SK-N-SH (cell line): ENCODE results near the gene HUNK. TPM values are rescaled to one million over a fixed set of nuclear protein-coding genes. Genes with fewer than 3 reads are reported as not detected.

Source experiments
- CTCF ChIA-PET: fragments of 300-600, 350-600 bp; formaldehyde crosslinking; extraction: SDS; loops from one replicate; lab custom pipeline; 2021; lab: Yijun Ruan, JAX
- POLR2A ChIA-PET: fragments of 350-600 bp; sonication (Branson Sonifier 250); formaldehyde crosslinking; extraction: SDS; loops from one replicate; lab custom pipeline; 2020; ENCODE audit warnings: antibody characterized with exemption, inconsistent platforms; lab: Yijun Ruan, JAX
- DNase-seq: peaks from one replicate; pipeline ENCODE4 v3.0.0; 2012
- H2AFZ ChIP-seq: fragments of 200-600 bp; sonication (generic); 2 replicates; pipeline ENCODE4 v1.8.1; 2016; ENCODE audit warnings: antibody characterized with exemption, mild to moderate bottlenecking, low read depth
- H3F3A ChIP-seq: fragments of 200-600 bp; sonication (generic); replicated peaks from 2 replicates; pipeline ENCODE3; 2016; ENCODE audit warnings: antibody characterized with exemption, mild to moderate bottlenecking; ENCODE audit not compliant: insufficient read depth
- H3K27ac ChIP-seq, 2 experiments: fragments of 200-500 bp in 1 of 2; fragments of 200-600 bp in 1 of 2; sonication (Bioruptor generic) in 1 of 2; sonication (generic), shearing (Covaris generic) in 1 of 2; 2 replicates each; pipeline versions ENCODE4 v1.5.1 to v1.6.1; 2014 to 2016; ENCODE audit warnings: low read depth in 2 of 2, inconsistent platforms in 1 of 2, low read length in 1 of 2, mild to moderate bottlenecking in 1 of 2, mixed read lengths in 1 of 2
- H3K27me3 ChIP-seq: fragments of 200-600 bp; sonication (generic), shearing (Covaris generic); 2 replicates; pipeline ENCODE4 v1.6.1; 2016; ENCODE audit warnings: mixed run types; ENCODE audit not compliant: insufficient read depth
- H3K36me3 ChIP-seq, 2 experiments: fragments of 200-500 bp in 1 of 2; fragments of 200-600 bp in 1 of 2; sonication (Bioruptor generic) in 1 of 2; sonication (generic) in 1 of 2; replicated peaks in 1 of 2; 2 replicates each; pipeline versions ENCODE3 to v1.5.1; 2014 to 2016; ENCODE audit warnings: low read length in 1 of 2, mild to moderate bottlenecking in 1 of 2; ENCODE audit not compliant: insufficient read depth in 2 of 2, control insufficient read depth in 1 of 2
- H3K4me1 ChIP-seq, 2 experiments: fragments of 200-500 bp in 1 of 2; fragments of 200-600 bp in 1 of 2; sonication (Bioruptor generic) in 1 of 2; sonication (generic), shearing (Covaris generic) in 1 of 2; 2 replicates each; pipeline versions ENCODE4 v1.5.1 to v1.6.1; 2014 to 2016; ENCODE audit warnings: low read depth in 1 of 2, low read length in 1 of 2, mixed run types in 1 of 2; ENCODE audit not compliant: insufficient read depth in 2 of 2, control insufficient read depth in 1 of 2
- H3K4me2 ChIP-seq: fragments of 200-600 bp; sonication (generic), shearing (Covaris generic); 2 replicates; pipeline ENCODE4 v1.6.1; 2017; ENCODE audit warnings: mixed run types
- H3K4me3 ChIP-seq, 2 experiments: fragments of 200-500 bp in 1 of 2; fragments of 200-600 bp in 1 of 2; sonication (Bioruptor generic) in 1 of 2; sonication (generic), shearing (Covaris generic) in 1 of 2; 2 replicates each; pipeline versions ENCODE4 v1.5.1 to v1.8.1; 2014 to 2016; ENCODE audit warnings: low read depth in 2 of 2, inconsistent platforms in 1 of 2, low read length in 1 of 2, mild to moderate bottlenecking in 1 of 2, mixed read lengths in 1 of 2, moderate library complexity in 1 of 2
- H3K79me2 ChIP-seq: fragments of 200-600 bp; sonication (generic); 2 replicates; pipeline ENCODE4 v1.8.1; 2017; ENCODE audit warnings: mild to moderate bottlenecking; ENCODE audit not compliant: insufficient read depth
- H3K9ac ChIP-seq: fragments of 200-600 bp; sonication (generic); 2 replicates; pipeline ENCODE4 v1.6.1; 2017; ENCODE audit warnings: mixed run types
- H3K9me2 ChIP-seq: fragments of 200-600 bp; sonication (generic); 2 replicates; pipeline ENCODE4 v1.6.1; 2017; ENCODE audit warnings: mixed run types
- H3K9me3 ChIP-seq: fragments of 200-600 bp; sonication (generic); 2 replicates; pipeline ENCODE4 v1.6.1; 2017; ENCODE audit warnings: mixed run types, mild to moderate bottlenecking, moderate library complexity
- H4K20me1 ChIP-seq: fragments of 200-600 bp; sonication (generic); 2 replicates; pipeline ENCODE4 v1.6.1; 2017; ENCODE audit warnings: mild to moderate bottlenecking, mixed run types; ENCODE audit not compliant: insufficient read depth
- EP300 ChIP-seq, 2 experiments: IDR thresholded peaks; 2 replicates each; pipeline versions ENCODE4 v1.4.0 to v1.6.1; 2012; ENCODE audit warnings: borderline replicate concordance in 1 of 2, low read depth in 1 of 2, low read length in 1 of 2
- EZH2phosphoT487 ChIP-seq: fragments of 200-600 bp; sonication (generic); IDR thresholded peaks from 2 replicates; pipeline ENCODE4 v1.6.1; 2017; ENCODE audit warnings: low read depth, mixed run types, mild to moderate bottlenecking, antibody characterized with exemption, moderate library complexity, borderline replicate concordance
- FOSL2 ChIP-seq: IDR thresholded peaks from 2 replicates; pipeline ENCODE4 v1.4.0; 2012; ENCODE audit warnings: low read depth, mild to moderate bottlenecking, moderate library complexity, borderline replicate concordance
- FOXJ3 ChIP-seq: sonication (generic); formaldehyde crosslinking; IDR thresholded peaks from 2 replicates; pipeline ENCODE4 v1.5.1; 2020; ENCODE audit warnings: mild to moderate bottlenecking, missing genetic modification reagents
- FOXM1 ChIP-seq: IDR thresholded peaks from 2 replicates; pipeline ENCODE4 v1.4.0; 2012; ENCODE audit warnings: low read depth, mild to moderate bottlenecking
- GATA2 ChIP-seq: sonication (generic); formaldehyde crosslinking; IDR thresholded peaks from 2 replicates; pipeline ENCODE4 v1.5.0; 2020; ENCODE audit warnings: mild to moderate bottlenecking, missing genetic modification reagents
- IRF3 ChIP-seq: fragments of 150-350 bp; IDR thresholded peaks from 2 replicates; pipeline ENCODE4 v1.6.1; 2016; ENCODE audit warnings: mild to moderate bottlenecking, low read depth, low read length
- MAX ChIP-seq: IDR thresholded peaks from 2 replicates; pipeline ENCODE4 v1.4.0; 2012; ENCODE audit warnings: low read depth
- MXI1 ChIP-seq: IDR thresholded peaks from 2 replicates; pipeline ENCODE4 v1.6.1; 2012; ENCODE audit warnings: mild to moderate bottlenecking, low read depth, low read length, improper control_type of control experiment
- NFIC ChIP-seq: IDR thresholded peaks from 2 replicates; pipeline ENCODE4 v1.4.0; 2012; ENCODE audit warnings: borderline replicate concordance
- RAD21 ChIP-seq: IDR thresholded peaks from 2 replicates; pipeline ENCODE4 v1.6.1; 2012; ENCODE audit warnings: mild to moderate bottlenecking, low read length
- RCOR1 ChIP-seq: fragments of 150-350 bp; IDR thresholded peaks from 2 replicates; pipeline ENCODE4 v1.6.1; 2017; ENCODE audit warnings: antibody characterized with exemption, low read length
- REST ChIP-seq: IDR thresholded peaks from 2 replicates; pipeline ENCODE4 v1.6.1; 2012; ENCODE audit warnings: mild to moderate bottlenecking, low read depth, low read length, moderate library complexity
- RFX5 ChIP-seq: IDR thresholded peaks from 2 replicates; pipeline ENCODE4 v1.6.1; 2012; ENCODE audit warnings: mild to moderate bottlenecking, improper control_type of control experiment, low read length
- RXRA ChIP-seq: IDR thresholded peaks from 2 replicates; pipeline ENCODE4 v1.4.0; 2012; ENCODE audit warnings: low read depth, mild to moderate bottlenecking, borderline replicate concordance
- TAF1 ChIP-seq: IDR thresholded peaks from 2 replicates; pipeline ENCODE4 v1.6.1; 2012; ENCODE audit warnings: low read depth, mild to moderate bottlenecking, low read length, moderate library complexity, borderline replicate concordance
- TCF12 ChIP-seq: IDR thresholded peaks from 2 replicates; pipeline ENCODE4 v1.4.0; 2012
- TEAD4 ChIP-seq: IDR thresholded peaks from 2 replicates; pipeline ENCODE4 v1.4.0; 2012; ENCODE audit warnings: mild to moderate bottlenecking, borderline replicate concordance; ENCODE audit not compliant: insufficient read depth
- USF1 ChIP-seq: IDR thresholded peaks from 2 replicates; pipeline ENCODE4 v1.4.0; 2012; ENCODE audit warnings: low read depth, borderline replicate concordance
- YY1 ChIP-seq: IDR thresholded peaks from 2 replicates; pipeline ENCODE4 v1.4.0; 2012; ENCODE audit warnings: low read depth, mild to moderate bottlenecking
- ZBTB33 ChIP-seq: IDR thresholded peaks from 2 replicates; pipeline ENCODE4 v1.4.0; 2012; ENCODE audit warnings: low read depth, borderline replicate concordance
- WGBS: methylation state at CpG from one replicate; pipeline ENCODE4 v1.1.6; 2017; ENCODE audit warnings: low lambda C conversion rate; 5-methylcytosine and 5-hydroxymethylcytosine counted together
- polyA plus RNA-seq, 3 experiments: library from polyadenylated mRNA; depleted of rRNA; stranded (reverse); fragments of >200 nt; gene quantifications; 2 replicates each; pipeline ENCODE4 v1.2.3, GENCODE V29; 2012

Gene HUNK
- polyA plus RNA-seq, 1 of the 3 experiments (the other 2 are of a cell fraction) = 0.31 TPM

GRCh38 chr21:31967334-31967733, 94.5 kb downstream of the HUNK start (continued):
- no peak for TF ChIP-seq REST
- no peak for TF ChIP-seq IRF3
- TF ChIP-seq EP300 (IDR thresholded peaks at IDR 0.05; ENCODE audit: borderline replicate concordance in 1 of 2, low read depth in 1 of 2, low read length in 1 of 2) = no peak
- TF ChIP-seq RAD21 = no peak
- no peak for TF ChIP-seq YY1

GRCh38 chr21:31972622-31973021, 99.8 kb downstream of the HUNK start:
- Histone ChIP-seq H3K9ac (no peak overlapping the region), H3K27me3 (no peaks in the 10 kb centered on the region), H3K36me3 (no peaks in the 10 kb centered on the region), H3K4me2 (no peak overlapping the region), H2AFZ (no peak overlapping the region), H4K20me1 (no peaks in the 10 kb centered on the region), H3K4me1 (no peaks in the 10 kb centered on the region), H3K27ac (no peak overlapping the region), H3K4me3 (no peak overlapping the region), H3F3A (no peaks in the 10 kb centered on the region), H3K9me3 (no peaks in the 10 kb centered on the region), H3K79me2 (no peaks in the 10 kb centered on the region), H3K9me2 (no peaks in the 10 kb centered on the region)
- 83% methylated on average over 7 of the region's 7 CpGs for WGBS
- no peak for TF ChIP-seq RXRA
- TF ChIP-seq FOSL2 = no peak
- no peak for TF ChIP-seq TAF1
- TF ChIP-seq MAX = no peak
- TF ChIP-seq TCF12 = no peak
- no peak for TF ChIP-seq USF1
- TF ChIP-seq ZBTB33 = no peak
- no peak for TF ChIP-seq FOXM1
- no peak for TF ChIP-seq MXI1
- no peak for TF ChIP-seq RCOR1
- TF ChIP-seq NFIC = no peak
- TF ChIP-seq YY1 = no peak
- TF ChIP-seq TEAD4 = no peak
- no peak for TF ChIP-seq EZH2phosphoT487
- TF ChIP-seq GATA2 (CRISPR knock-in tag) = no peak
- TF ChIP-seq RFX5 = no peak
- TF ChIP-seq EP300 (IDR thresholded peaks at IDR 0.05; ENCODE audit: borderline replicate concordance in 1 of 2, low read depth in 1 of 2, low read length in 1 of 2) = no peak
- no peak for TF ChIP-seq FOXJ3 (CRISPR knock-in tag)
- TF ChIP-seq RAD21 = no peak
- CTCF ChIA-PET = no interaction called here
- POLR2A ChIA-PET = no interaction called here
- no peak for DNase-seq
